Endothelial cell (in vitro differentiated cells): Measurements from ENCODE around the gene SEPHS1. TPM values are rescaled to one million over a fixed set of nuclear protein-coding genes. Genes with fewer than 3 reads are reported as not detected.
A peak's percentile ranks its signal among the peaks of the same experiment; 100 is the strongest.

ENCODE experiments used
- DNase-seq: peaks from one replicate; pipeline ENCODE4 v3.0.0; 2021; ENCODE audit warnings: low spot score
- H3K27ac Mint-ChIP-seq: one replicate; pipeline ENCODE4 v1.8.0; 2021; ENCODE audit warnings: mixed read lengths, inconsistent platforms; ENCODE audit not compliant: unreplicated experiment
- H3K27me3 Mint-ChIP-seq: one replicate; pipeline ENCODE4 v1.8.0; 2021; ENCODE audit warnings: mild to moderate bottlenecking, moderate library complexity, mixed read lengths, inconsistent platforms; ENCODE audit not compliant: unreplicated experiment
- H3K36me3 Mint-ChIP-seq: one replicate; pipeline ENCODE4 v1.8.0; 2021; ENCODE audit warnings: mild to moderate bottlenecking, low read depth, mixed read lengths, inconsistent platforms; ENCODE audit not compliant: unreplicated experiment
- H3K4me1 Mint-ChIP-seq: one replicate; pipeline ENCODE4 v1.8.0; 2021; ENCODE audit warnings: mild to moderate bottlenecking, mixed read lengths, inconsistent platforms; ENCODE audit not compliant: unreplicated experiment
- H3K4me3 Mint-ChIP-seq: one replicate; pipeline ENCODE4 v1.8.0; 2021; ENCODE audit warnings: mild to moderate bottlenecking, mixed read lengths, inconsistent platforms; ENCODE audit not compliant: unreplicated experiment
- H3K9me3 Mint-ChIP-seq: one replicate; pipeline ENCODE4 v1.8.0; 2021; ENCODE audit warnings: mixed read lengths, inconsistent platforms; ENCODE audit not compliant: unreplicated experiment
- CTCF ChIP-seq: fragments of 200-600 bp; sonication (generic); IDR thresholded peaks from one replicate; pipeline ENCODE4 v1.5.0; 2021; ENCODE audit warnings: antibody characterized with exemption; ENCODE audit not compliant: unreplicated experiment
- long read RNA-seq: library from polyadenylated mRNA; unstranded; transcript quantifications from one replicate; pipeline ENCODE4 v2.0.0, GENCODE V29; 2020; ENCODE audit not compliant: unreplicated experiment
- total RNA-seq: library from RNA; stranded (reverse); fragmentation: NEBNext Ultra II Directional; extraction: Animal tissue kit (Norgen Biotek cat#: 25700); gene quantifications from one replicate; pipeline ENCODE4 v1.2.1, GENCODE V29; 2021; ENCODE audit not compliant: unreplicated experiment

Gene SEPHS1
- 74.9 TPM for total RNA-seq
- long read RNA-seq, transcript SEPHS1-201 (9 exons, 3,273 nt): major isoform, 13 of 19 reads
- long read RNA-seq, partial matches to known transcripts: 3 of 19 reads
- long read RNA-seq, other reads (novel, unspliced or antisense): 2 of 19 reads

- Mint-ChIP-seq H3K4me3 (peak within 1 kb of the TSS; percentile 93), H3K4me1 (peaks cover 36% of the 10 kb centered on the region), H3K9me3 (no peaks in the 10 kb centered on the region), H3K36me3 (peaks cover 13% of the 10 kb centered on the region), H3K27me3 (peaks cover 15% of the 10 kb centered on the region), H3K27ac (peak within 1 kb of the TSS; percentile 72)
- TF ChIP-seq CTCF: no peak
- peak; percentile 64 for DNase-seq
These were observed at the start of gene SEPHS1 for GRCh38 chr10:13348216-13349017. Gene SEPHS1 (minus strand): TSS chr10:13348293. CDS start chr10:13344950, 3,343 bp downstream.

GRCh38 chr10:13397052-13397451 lies 49.0 kb upstream of the SEPHS1 start:
- TF ChIP-seq CTCF: no peak
- Mint-ChIP-seq H3K27me3 (peaks cover 2% of the 10 kb centered on the region), H3K4me1 (peaks cover 1% of the 10 kb centered on the region), H3K27ac (no peak overlapping the region), H3K4me3 (no peak overlapping the region), H3K36me3 (no peaks in the 10 kb centered on the region), H3K9me3 (no peaks in the 10 kb centered on the region)
- DNase-seq: no peak

- no peak for TF ChIP-seq CTCF
- H3K4me3 Mint-ChIP-seq: no peak overlapping the region
- no peak for DNase-seq
- H3K27ac Mint-ChIP-seq: no peak overlapping the region
- H3K27me3 Mint-ChIP-seq: peaks cover 2% of the 10 kb centered on the region
- peaks cover 4% of the 10 kb centered on the region for H3K4me1 Mint-ChIP-seq
- H3K9me3 Mint-ChIP-seq: no peaks in the 10 kb centered on the region
- H3K36me3 Mint-ChIP-seq: no peaks in the 10 kb centered on the region
These were observed 48.3 kb upstream of the SEPHS1 start for GRCh38 chr10:13396369-13396768.

- no peak for DNase-seq
- Mint-ChIP-seq H3K27me3 (peaks cover 2% of the 10 kb centered on the region), H3K27ac (no peak overlapping the region), H3K4me3 (no peak overlapping the region), H3K36me3 (no peaks in the 10 kb centered on the region), H3K4me1 (peaks cover 10% of the 10 kb centered on the region), H3K9me3 (no peaks in the 10 kb centered on the region)
- no peak for TF ChIP-seq CTCF
These were observed 47.4 kb upstream of the SEPHS1 start for GRCh38 chr10:13395540-13395939.

GRCh38 chr10:13393640-13394039 lies 45.5 kb upstream of the SEPHS1 start:
- DNase-seq: no peak
- TF ChIP-seq CTCF: no peak
- Mint-ChIP-seq H3K36me3 (no peaks in the 10 kb centered on the region), H3K27me3 (peaks cover 2% of the 10 kb centered on the region), H3K4me3 (no peak overlapping the region), H3K9me3 (no peaks in the 10 kb centered on the region), H3K4me1 (peaks cover 15% of the 10 kb centered on the region), H3K27ac (no peak overlapping the region)
